CD8-positive, alpha-beta memory T cell (primary cell): Measurements from ENCODE around the gene SKAP2. TPM values are rescaled to one million over a fixed set of nuclear protein-coding genes. Genes with fewer than 3 reads are reported as not detected.

Experiments
- CTCF ChIA-PET: fragments of 350-600 bp; sonication (Branson Sonifier 250); formaldehyde crosslinking; loops from one replicate; lab custom pipeline; 2021; ENCODE audit warnings: antibody characterized with exemption; lab: Charles Lee
- POLR2A ChIA-PET: fragments of 350-600 bp; sonication (Branson Sonifier 250); formaldehyde crosslinking; loops from one replicate; lab custom pipeline; 2021; ENCODE audit warnings: antibody characterized with exemption; lab: Charles Lee
- DNase-seq, 5 donors: peaks; one replicate each; pipeline versions ENCODE4 v3.0.0 to v3.0.0-alpha.2; 2020 to 2022; ENCODE audit warnings: mixed read lengths in 1 of 5
- H3K27ac ChIP-seq: one replicate; pipeline ENCODE4 v1.7.0; 2013; ENCODE audit warnings: low read depth, mild to moderate bottlenecking, low read length, moderate library complexity
- H3K27me3 ChIP-seq: 2 replicates; pipeline ENCODE4 v1.7.0; 2013; ENCODE audit warnings: low read length, mild to moderate bottlenecking; ENCODE audit not compliant: insufficient read depth, poor library complexity, severe bottlenecking
- H3K36me3 ChIP-seq: 2 replicates; pipeline ENCODE4 v1.7.0; 2013; ENCODE audit warnings: mild to moderate bottlenecking, low read length, moderate library complexity; ENCODE audit not compliant: insufficient read depth
- H3K4me1 ChIP-seq: 2 replicates; pipeline ENCODE4 v1.7.0; 2013; ENCODE audit warnings: mild to moderate bottlenecking, low read length, moderate library complexity; ENCODE audit not compliant: insufficient read depth
- H3K4me3 ChIP-seq: 2 replicates; pipeline ENCODE4 v1.7.0; 2013; ENCODE audit warnings: mild to moderate bottlenecking, low read length
- H3K9me3 ChIP-seq: 2 replicates; pipeline ENCODE4 v1.7.0; 2013; ENCODE audit warnings: mild to moderate bottlenecking, low read length
- H3K27ac Mint-ChIP-seq, 8 donors: one replicate each; pipeline ENCODE4 v1.8.0; 2020 to 2021; ENCODE audit warnings: mixed read lengths in 8 of 8, mild to moderate bottlenecking in 6 of 8, inconsistent platforms in 3 of 8, moderate library complexity in 3 of 8
- H3K27me3 Mint-ChIP-seq, 2 donors: one replicate each; pipeline ENCODE4 v1.8.0; 2020 to 2021; ENCODE audit warnings: mixed read lengths in 2 of 2, mild to moderate bottlenecking in 1 of 2, moderate library complexity in 1 of 2
- H3K36me3 Mint-ChIP-seq, 3 donors: one replicate each; pipeline ENCODE4 v1.8.0; 2020 to 2021; ENCODE audit warnings: mixed read lengths in 3 of 3, inconsistent platforms in 1 of 3, mild to moderate bottlenecking in 1 of 3
- H3K4me1 Mint-ChIP-seq, 3 donors: one replicate each; pipeline ENCODE4 v1.8.0; 2020 to 2021; ENCODE audit warnings: mixed read lengths in 3 of 3, inconsistent platforms in 1 of 3, mild to moderate bottlenecking in 1 of 3
- H3K4me3 Mint-ChIP-seq, 7 donors: one replicate each; pipeline ENCODE4 v1.8.0; 2020 to 2021; ENCODE audit warnings: mixed read lengths in 7 of 7, mild to moderate bottlenecking in 6 of 7, moderate library complexity in 4 of 7, inconsistent platforms in 2 of 7
- H3K9me3 Mint-ChIP-seq, 5 donors: one replicate each; pipeline ENCODE4 v1.8.0; 2020 to 2022; ENCODE audit warnings: mixed read lengths in 5 of 5, mild to moderate bottlenecking in 3 of 5, moderate library complexity in 2 of 5, inconsistent platforms in 1 of 5
- polyA plus RNA-seq: library from polyadenylated mRNA; unstranded; fragments of 300-500 nt; fragmentation: Illumina TruSeq; gene quantifications from one replicate; pipeline ENCODE4 v1.2.3, GENCODE V29; 2021
- total RNA-seq, 2 experiments: library from RNA; stranded (reverse); gene quantifications; one replicate each; pipeline ENCODE4 v1.2.3, GENCODE V29; 2021

Gene SKAP2
- total and polyA plus RNA-seq, 3 experiments from 2014 or later = 11.4 to 55.2 (median 13.2) TPM

GRCh38 chr7:26637610-26638009, 226.8 kb downstream of the SKAP2 start:
- Histone ChIP-seq H3K27ac (no peak overlapping the region), H3K36me3 (no peaks in the 10 kb centered on the region), H3K9me3 (no peaks in the 10 kb centered on the region), H3K4me3 (no peak overlapping the region), H3K4me1 (no peaks in the 10 kb centered on the region), H3K27me3 (peaks cover 3% of the 10 kb centered on the region)
- POLR2A ChIA-PET = no interaction called here
- Mint-ChIP-seq H3K27ac (no peak overlapping the region), H3K4me3 (no peak overlapping the region), H3K4me1 (peaks cover 5 to 6% (median 5%) of the 10 kb centered on the region in 3 donors), H3K27me3 (peaks cover 1 to 13% of the 10 kb centered on the region in 2 donors), H3K36me3 (no peaks in the 10 kb centered on the region), H3K9me3 (no peaks in the 10 kb centered on the region)
- CTCF ChIA-PET = no interaction called here
- no peak for DNase-seq

GRCh38 chr7:26636808-26637207, 227.6 kb downstream of the SKAP2 start:
- Mint-ChIP-seq H3K9me3 (no peaks in the 10 kb centered on the region), H3K27ac (no peak overlapping the region), H3K4me3 (no peak overlapping the region), H3K4me1 (peaks cover 5 to 6% (median 5%) of the 10 kb centered on the region in 3 donors), H3K27me3 (peaks cover 1 to 13% of the 10 kb centered on the region in 2 donors), H3K36me3 (no peaks in the 10 kb centered on the region)
- Histone ChIP-seq H3K27me3 (peaks cover 3% of the 10 kb centered on the region), H3K4me3 (no peak overlapping the region), H3K27ac (no peak overlapping the region), H3K36me3 (no peaks in the 10 kb centered on the region), H3K9me3 (no peaks in the 10 kb centered on the region), H3K4me1 (no peaks in the 10 kb centered on the region)
- ChIA-PET POLR2A (no interaction called here), CTCF (no interaction called here)
- no peak for DNase-seq

- Mint-ChIP-seq H3K27me3 (peaks cover 1 to 17% of the 10 kb centered on the region in 2 donors), H3K27ac (no peak overlapping the region), H3K9me3 (no peaks in the 10 kb centered on the region), H3K4me1 (peaks cover 5 to 6% (median 5%) of the 10 kb centered on the region in 3 donors), H3K36me3 (no peaks in the 10 kb centered on the region), H3K4me3 (no peak overlapping the region)
- POLR2A ChIA-PET = no interaction called here
- no peak for DNase-seq
- no peak overlapping the region for H3K4me3 ChIP-seq
- no peaks in the 10 kb centered on the region for H3K36me3 ChIP-seq
- H3K9me3 ChIP-seq = no peaks in the 10 kb centered on the region
- no peaks in the 10 kb centered on the region for H3K4me1 ChIP-seq
- CTCF ChIA-PET = no interaction called here
- H3K27me3 ChIP-seq = peaks cover 3% of the 10 kb centered on the region
- H3K27ac ChIP-seq = no peak overlapping the region
Measured at GRCh38 chr7:26633557-26633956, 230.8 kb downstream of the SKAP2 start.

- H3K27ac Mint-ChIP-seq = no peak overlapping the region
- POLR2A ChIA-PET = no interaction called here
- CTCF ChIA-PET = no interaction called here
Measured at GRCh38 chr7:26631601-26632000, 232.8 kb downstream of the SKAP2 start.

GRCh38 chr7:26630941-26631580, 233.3 kb downstream of the SKAP2 start:
- peaks cover 5 to 6% (median 5%) of the 10 kb centered on the region in 3 donors for H3K4me1 Mint-ChIP-seq
- H3K4me3 Mint-ChIP-seq = no peak overlapping the region
- H3K27me3 ChIP-seq = peaks cover 3% of the 10 kb centered on the region
- H3K27ac ChIP-seq = no peak overlapping the region
- DNase-seq = no peak
- H3K4me3 ChIP-seq = no peak overlapping the region
- no peak overlapping the region for H3K27ac Mint-ChIP-seq
- no peaks in the 10 kb centered on the region for H3K9me3 Mint-ChIP-seq
- no peaks in the 10 kb centered on the region for H3K4me1 ChIP-seq
- CTCF ChIA-PET = no interaction called here
- POLR2A ChIA-PET = no interaction called here
- no peaks in the 10 kb centered on the region for H3K36me3 ChIP-seq
- H3K27me3 Mint-ChIP-seq = peaks cover 6 to 14% of the 10 kb centered on the region in 2 donors
- no peaks in the 10 kb centered on the region for H3K9me3 ChIP-seq
- no peaks in the 10 kb centered on the region for H3K36me3 Mint-ChIP-seq

More at GRCh38 chr7:26631601-26632000, 232.8 kb downstream of the SKAP2 start:
- Histone ChIP-seq H3K4me1 (no peaks in the 10 kb centered on the region), H3K9me3 (no peaks in the 10 kb centered on the region), H3K4me3 (no peak overlapping the region), H3K36me3 (no peaks in the 10 kb centered on the region), H3K27me3 (peaks cover 3% of the 10 kb centered on the region), H3K27ac (no peak overlapping the region)
- no peak for DNase-seq
- Mint-ChIP-seq H3K9me3 (no peaks in the 10 kb centered on the region), H3K4me1 (peaks cover 5 to 6% (median 5%) of the 10 kb centered on the region in 3 donors), H3K4me3 (no peak overlapping the region), H3K27me3 (peaks cover 6 to 17% of the 10 kb centered on the region in 2 donors), H3K36me3 (no peaks in the 10 kb centered on the region)

GRCh38 chr7:26630361-26630760, 234.0 kb downstream of the SKAP2 start:
- Histone ChIP-seq H3K27ac (no peak overlapping the region), H3K4me1 (no peaks in the 10 kb centered on the region), H3K9me3 (no peaks in the 10 kb centered on the region), H3K36me3 (no peaks in the 10 kb centered on the region), H3K27me3 (no peaks in the 10 kb centered on the region), H3K4me3 (no peak overlapping the region)
- H3K36me3 Mint-ChIP-seq = no peaks in the 10 kb centered on the region
- H3K4me3 Mint-ChIP-seq = no peak overlapping the region
- ChIA-PET POLR2A (no interaction called here), CTCF (no interaction called here)
- DNase-seq = no peak
- no peak overlapping the region for H3K27ac Mint-ChIP-seq
- H3K27me3 Mint-ChIP-seq = peaks cover 6 to 11% of the 10 kb centered on the region in 2 donors
- H3K4me1 Mint-ChIP-seq = peaks cover 5 to 6% (median 5%) of the 10 kb centered on the region in 3 donors
- no peaks in the 10 kb centered on the region for H3K9me3 Mint-ChIP-seq

- no peak overlapping the region for H3K27ac ChIP-seq
- no peaks in the 10 kb centered on the region for H3K4me1 ChIP-seq
- peaks cover 5 to 6% (median 5%) of the 10 kb centered on the region in 3 donors for H3K4me1 Mint-ChIP-seq
- no peak for DNase-seq
- no peak overlapping the region for H3K27ac Mint-ChIP-seq
- no peaks in the 10 kb centered on the region for H3K36me3 ChIP-seq
- peaks cover 10% of the 10 kb centered on the region in 2 donors for H3K27me3 Mint-ChIP-seq
- ChIA-PET CTCF (no interaction called here), POLR2A (no interaction called here)
- no peak overlapping the region for H3K4me3 Mint-ChIP-seq
- no peak overlapping the region for H3K4me3 ChIP-seq
- no peaks in the 10 kb centered on the region for H3K27me3 ChIP-seq
- H3K9me3 Mint-ChIP-seq = no peaks in the 10 kb centered on the region
- no peaks in the 10 kb centered on the region for H3K9me3 ChIP-seq
- H3K36me3 Mint-ChIP-seq = no peaks in the 10 kb centered on the region
Measured at GRCh38 chr7:26629696-26630095, 234.7 kb downstream of the SKAP2 start.

GRCh38 chr7:26627891-26628341, 236.5 kb downstream of the SKAP2 start:
- Mint-ChIP-seq H3K4me3 (no peak overlapping the region), H3K36me3 (no peaks in the 10 kb centered on the region), H3K4me1 (no peaks in the 10 kb centered on the region), H3K9me3 (no peaks in the 10 kb centered on the region), H3K27me3 (peaks cover 4 to 10% of the 10 kb centered on the region in 2 donors), H3K27ac (no peak overlapping the region)
- no peak overlapping the region for H3K4me3 ChIP-seq
- no peak for DNase-seq
- H3K27me3 ChIP-seq = no peaks in the 10 kb centered on the region
- ChIA-PET CTCF (no interaction called here), POLR2A (no interaction called here)
- no peak overlapping the region for H3K27ac ChIP-seq
- H3K4me1 ChIP-seq = no peaks in the 10 kb centered on the region
- no peaks in the 10 kb centered on the region for H3K36me3 ChIP-seq
- no peaks in the 10 kb centered on the region for H3K9me3 ChIP-seq
